ENCODE results near the gene PCDHB1. TPM values are rescaled to one million over a fixed set of nuclear protein-coding genes. Genes with fewer than 3 reads are reported as not detected.
A peak's percentile ranks its signal among the peaks of the same experiment; 100 is the strongest.

The PCDHB1 gene
- total RNA-seq, 1 donor from 2014 or later, result not detected

DNA sequence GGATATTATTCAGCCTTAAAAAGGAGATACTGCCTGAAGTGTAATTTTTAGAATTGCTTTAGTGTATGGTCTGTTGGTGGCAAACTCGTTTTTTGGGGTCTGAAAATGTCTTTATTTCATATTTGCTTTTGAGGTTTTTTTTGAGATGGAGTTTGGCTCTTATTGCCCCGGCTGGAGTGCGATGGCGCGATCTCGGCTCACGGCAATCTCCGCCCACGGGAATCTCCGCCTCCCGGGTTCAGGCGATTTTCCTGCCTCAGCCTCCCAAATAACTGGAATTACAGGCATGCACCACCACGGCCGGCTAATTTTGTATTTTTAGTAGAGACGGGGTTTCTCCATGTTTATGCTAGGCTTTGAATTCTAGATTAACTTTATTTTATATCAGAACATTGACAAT, 20.2 kb upstream of the PCDHB1 start:
- H3K27me3 ChIP-seq (ENCODE audit: control insufficient read depth, insufficient read depth, low read length), result no peaks in the 10 kb centered on the region
- H3K36me3 ChIP-seq (ENCODE audit: control insufficient read depth, insufficient read depth, low read length), result no peaks in the 10 kb centered on the region
- no peak overlapping the region for H3K4me3 ChIP-seq (ENCODE audit: low read depth, low read length)
- TF ChIP-seq, protein P1, sequence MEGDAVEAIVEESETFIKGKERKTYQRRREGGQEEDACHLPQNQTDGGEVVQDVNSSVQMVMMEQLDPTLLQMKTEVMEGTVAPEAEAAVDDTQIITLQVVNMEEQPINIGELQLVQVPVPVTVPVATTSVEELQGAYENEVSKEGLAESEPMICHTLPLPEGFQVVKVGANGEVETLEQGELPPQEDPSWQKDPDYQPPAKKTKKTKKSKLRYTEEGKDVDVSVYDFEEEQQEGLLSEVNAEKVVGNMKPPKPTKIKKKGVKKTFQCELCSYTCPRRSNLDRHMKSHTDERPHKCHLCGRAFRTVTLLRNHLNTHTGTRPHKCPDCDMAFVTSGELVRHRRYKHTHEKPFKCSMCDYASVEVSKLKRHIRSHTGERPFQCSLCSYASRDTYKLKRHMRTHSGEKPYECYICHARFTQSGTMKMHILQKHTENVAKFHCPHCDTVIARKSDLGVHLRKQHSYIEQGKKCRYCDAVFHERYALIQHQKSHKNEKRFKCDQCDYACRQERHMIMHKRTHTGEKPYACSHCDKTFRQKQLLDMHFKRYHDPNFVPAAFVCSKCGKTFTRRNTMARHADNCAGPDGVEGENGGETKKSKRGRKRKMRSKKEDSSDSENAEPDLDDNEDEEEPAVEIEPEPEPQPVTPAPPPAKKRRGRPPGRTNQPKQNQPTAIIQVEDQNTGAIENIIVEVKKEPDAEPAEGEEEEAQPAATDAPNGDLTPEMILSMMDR (IDR thresholded peaks at IDR 0.05; ENCODE audit: insufficient read depth, low read length, severe bottlenecking), result no peak
- FAIRE-seq (no peak), DNase-seq (ENCODE audit: low read depth) (no peak)

DNA sequence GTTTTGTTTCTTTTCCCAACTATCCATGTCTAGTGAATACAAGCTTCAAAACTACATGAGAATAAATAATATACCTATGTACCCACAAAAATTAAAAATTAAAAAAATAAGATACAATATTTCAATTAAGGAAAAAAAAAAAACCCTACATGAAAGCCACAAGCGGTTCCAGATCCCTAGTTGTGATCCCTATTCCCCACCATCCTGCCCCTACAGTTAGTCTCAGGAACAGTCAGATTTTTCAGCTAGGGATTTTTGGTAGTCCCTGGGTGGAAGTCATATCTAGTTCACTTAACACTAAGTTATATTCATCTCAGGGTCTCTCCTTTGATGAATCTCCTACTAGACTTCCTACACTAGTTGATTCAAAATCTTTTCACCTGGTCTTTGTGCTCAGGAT, 18.5 kb upstream of the PCDHB1 start:
- Histone ChIP-seq H3K4me3 (ENCODE audit: low read depth, low read length) (no peak overlapping the region), H3K36me3 (ENCODE audit: control insufficient read depth, insufficient read depth, low read length) (no peaks in the 10 kb centered on the region), H3K27me3 (ENCODE audit: control insufficient read depth, insufficient read depth, low read length) (no peaks in the 10 kb centered on the region)
- DNase-seq (ENCODE audit: low read depth) (no peak), FAIRE-seq (no peak)
- TF ChIP-seq, protein P1 (IDR thresholded peaks at IDR 0.05; ENCODE audit: insufficient read depth, low read length, severe bottlenecking), result no peak

DNA sequence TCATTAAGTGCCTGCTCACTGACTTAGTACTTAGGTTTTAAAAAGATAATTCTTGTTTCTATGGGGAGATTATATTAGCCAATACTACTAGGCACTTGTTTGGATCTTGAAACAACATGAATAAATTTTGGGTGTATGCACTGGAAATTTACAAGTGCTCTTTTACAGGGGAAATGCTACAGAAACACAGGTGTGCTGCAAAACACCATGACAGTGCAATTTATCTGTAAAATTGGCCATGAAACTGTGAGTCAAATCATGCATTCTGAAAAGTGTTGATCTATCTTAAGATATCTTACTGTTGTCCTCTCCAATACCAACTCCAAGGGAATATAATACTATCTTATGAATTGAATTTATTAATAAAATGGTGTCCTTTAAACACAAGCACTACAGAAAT, 12.1 kb upstream of the PCDHB1 start:
- no peaks in the 10 kb centered on the region for H3K36me3 ChIP-seq (ENCODE audit: control insufficient read depth, insufficient read depth, low read length)
- no peak for DNase-seq (ENCODE audit: low read depth)
- no peak for FAIRE-seq
- H3K27me3 ChIP-seq (ENCODE audit: control insufficient read depth, insufficient read depth, low read length), result no peaks in the 10 kb centered on the region
- H3K4me3 ChIP-seq (ENCODE audit: low read depth, low read length), result no peak overlapping the region
- TF ChIP-seq, protein P1 (IDR thresholded peaks at IDR 0.05; ENCODE audit: insufficient read depth, low read length, severe bottlenecking), result no peak

DNA sequence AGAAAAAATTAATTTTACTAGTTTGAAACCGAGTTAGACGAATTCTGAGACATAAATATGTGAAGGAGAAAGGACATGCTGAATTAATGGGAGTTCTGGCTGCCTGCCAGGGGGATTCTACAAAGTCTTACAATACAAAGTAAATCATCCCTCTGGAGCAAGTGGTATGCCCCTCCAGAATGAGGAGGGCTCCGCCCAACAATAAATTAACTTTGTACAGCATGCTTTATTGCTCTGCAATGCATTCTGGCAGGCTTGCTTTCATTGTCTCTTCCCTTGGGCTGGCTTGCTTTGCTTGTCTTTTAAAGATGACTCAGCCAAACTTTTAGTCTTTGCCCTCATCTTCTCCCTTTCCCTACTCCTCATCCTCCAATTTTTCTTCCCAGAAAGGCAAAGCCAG, 11.7 kb upstream of the PCDHB1 start:
- no peak for DNase-seq (ENCODE audit: low read depth)
- H3K4me3 ChIP-seq (ENCODE audit: low read depth, low read length), result no peak overlapping the region
- TF ChIP-seq, protein P1 (IDR thresholded peaks at IDR 0.05; ENCODE audit: insufficient read depth, low read length, severe bottlenecking), result no peak

DNA sequence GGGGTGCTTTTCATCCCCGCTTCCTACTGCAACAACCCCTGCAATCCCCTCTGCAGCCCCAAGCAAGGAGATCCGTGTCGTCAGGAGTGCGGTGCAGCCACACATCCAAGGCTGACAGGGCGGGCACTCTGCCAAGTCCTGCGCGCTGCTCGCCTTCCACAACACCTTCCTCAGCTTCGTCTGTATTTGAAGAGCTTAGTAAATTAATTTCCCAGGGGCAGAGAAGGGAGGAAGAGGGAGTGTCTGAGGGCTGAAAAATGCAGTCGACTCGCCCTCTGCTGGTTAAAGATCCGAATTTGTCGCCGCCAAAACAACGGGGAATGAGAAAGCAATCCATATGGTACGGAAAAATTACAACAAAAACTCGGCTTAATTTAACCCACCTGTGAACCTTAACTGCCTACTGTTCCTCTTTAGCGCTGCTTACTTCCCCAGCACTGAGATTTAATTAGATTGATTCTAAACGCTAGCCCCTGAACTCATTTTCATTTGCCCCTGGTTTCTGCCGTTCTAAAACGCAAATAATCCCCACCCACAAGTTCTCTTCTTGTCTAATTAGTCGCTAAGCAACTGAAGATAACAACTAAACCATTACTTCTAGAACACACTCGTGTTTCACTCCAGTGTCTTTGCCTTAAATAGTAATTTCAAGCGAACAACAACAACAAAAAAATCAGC, 10.9 kb upstream of the PCDHB1 start:
- TF ChIP-seq, protein P1 (IDR thresholded peaks at IDR 0.05; ENCODE audit: insufficient read depth, low read length, severe bottlenecking), result peak; percentile 74
- Histone ChIP-seq H3K36me3 (ENCODE audit: control insufficient read depth, insufficient read depth, low read length) (no peaks in the 10 kb centered on the region), H3K4me3 (ENCODE audit: low read depth, low read length) (peak overlapping the region; percentile 22), H3K27me3 (ENCODE audit: control insufficient read depth, insufficient read depth, low read length) (no peaks in the 10 kb centered on the region)
- DNase-seq (ENCODE audit: low read depth) (peak; percentile 60), FAIRE-seq (peak; percentile 50)

More for the DNA sequence above, 11.7 kb upstream of the PCDHB1 start:
- no peak for FAIRE-seq
- Histone ChIP-seq H3K36me3 (ENCODE audit: control insufficient read depth, insufficient read depth, low read length) (no peaks in the 10 kb centered on the region), H3K27me3 (ENCODE audit: control insufficient read depth, insufficient read depth, low read length) (no peaks in the 10 kb centered on the region)
